Body of pancreas (tissue), 4 donors: ENCODE data around the gene ARFIP1.

Experiments used
- POLR2A ChIP-seq, 3 donors: fragments of 450-650 bp; IDR thresholded peaks; one replicate each; pipeline ENCODE4 v1.6.1; 2016; ENCODE audit warnings: antibody characterized with exemption in 3 of 3, mild to moderate bottlenecking in 2 of 3
- TF ChIP-seq, protein P1 (sequence below), 7 experiments: fragments of 450-650 bp in 4 of 7; fragments of 200-600 bp in 3 of 7; sonication (generic) in 3 of 7; IDR thresholded peaks; one replicate each; pipeline ENCODE4 v1.5.1; 2016 to 2019; ENCODE audit warnings: antibody characterized with exemption in 7 of 7

DNA sequence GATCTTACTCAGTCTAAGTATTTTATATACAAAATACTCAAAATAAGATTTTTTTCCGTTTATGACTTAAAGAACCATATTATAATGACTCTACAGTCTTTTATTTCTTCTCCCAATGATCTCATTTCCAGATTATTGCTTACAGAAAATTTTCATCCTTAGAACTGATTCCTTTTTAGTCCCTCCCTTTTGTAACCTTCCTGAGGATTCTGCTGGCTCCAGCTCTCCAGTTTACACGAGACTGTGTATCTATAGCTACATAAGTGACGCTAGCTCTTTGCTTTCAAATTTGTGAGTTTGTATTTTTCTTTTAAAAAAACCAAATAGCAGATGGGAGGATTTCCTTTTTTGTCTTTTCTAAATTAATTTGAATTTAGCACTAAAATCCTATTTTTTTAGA, 180.3 kb downstream of the ARFIP1 start:
- TF ChIP-seq, protein P1, sequence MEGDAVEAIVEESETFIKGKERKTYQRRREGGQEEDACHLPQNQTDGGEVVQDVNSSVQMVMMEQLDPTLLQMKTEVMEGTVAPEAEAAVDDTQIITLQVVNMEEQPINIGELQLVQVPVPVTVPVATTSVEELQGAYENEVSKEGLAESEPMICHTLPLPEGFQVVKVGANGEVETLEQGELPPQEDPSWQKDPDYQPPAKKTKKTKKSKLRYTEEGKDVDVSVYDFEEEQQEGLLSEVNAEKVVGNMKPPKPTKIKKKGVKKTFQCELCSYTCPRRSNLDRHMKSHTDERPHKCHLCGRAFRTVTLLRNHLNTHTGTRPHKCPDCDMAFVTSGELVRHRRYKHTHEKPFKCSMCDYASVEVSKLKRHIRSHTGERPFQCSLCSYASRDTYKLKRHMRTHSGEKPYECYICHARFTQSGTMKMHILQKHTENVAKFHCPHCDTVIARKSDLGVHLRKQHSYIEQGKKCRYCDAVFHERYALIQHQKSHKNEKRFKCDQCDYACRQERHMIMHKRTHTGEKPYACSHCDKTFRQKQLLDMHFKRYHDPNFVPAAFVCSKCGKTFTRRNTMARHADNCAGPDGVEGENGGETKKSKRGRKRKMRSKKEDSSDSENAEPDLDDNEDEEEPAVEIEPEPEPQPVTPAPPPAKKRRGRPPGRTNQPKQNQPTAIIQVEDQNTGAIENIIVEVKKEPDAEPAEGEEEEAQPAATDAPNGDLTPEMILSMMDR (IDR thresholded peaks at IDR 0.05), result no peak
- no peak for TF ChIP-seq POLR2A (IDR thresholded peaks at IDR 0.05)
